Suprapubic skin (tissue), 4 donors: ENCODE results near the gene ERBB4.

Experiments used
- CTCF ChIP-seq, 2 donors: fragments of 200-600 bp in 1 of 2; fragments of 450-650 bp in 1 of 2; sonication (generic) in 1 of 2; IDR thresholded peaks; one replicate each; pipeline ENCODE4 v1.5.1; 2016 to 2019; ENCODE audit warnings: antibody characterized with exemption in 2 of 2, mild to moderate bottlenecking in 1 of 2, moderate library complexity in 1 of 2
- EP300 ChIP-seq: sonication (generic); formaldehyde crosslinking; IDR thresholded peaks from one replicate; pipeline ENCODE4 v1.6.1; 2017; ENCODE audit warnings: antibody characterized with exemption
- POLR2A ChIP-seq, 2 donors: fragments of 450-650 bp; IDR thresholded peaks; one replicate each; pipeline ENCODE4 v1.6.1; 2017; ENCODE audit warnings: antibody characterized with exemption in 2 of 2, mild to moderate bottlenecking in 2 of 2, moderate library complexity in 2 of 2
- POLR2AphosphoS5 ChIP-seq, 3 donors: sonication (generic); formaldehyde crosslinking; IDR thresholded peaks; one replicate each; pipeline ENCODE4 v1.6.1; 2017; ENCODE audit warnings: antibody characterized with exemption in 3 of 3

- TF ChIP-seq CTCF (IDR thresholded peaks at IDR 0.05) (no peak), POLR2AphosphoS5 (IDR thresholded peaks at IDR 0.05) (no peak), EP300 (no peak), POLR2A (IDR thresholded peaks at IDR 0.05) (no peak)
These were observed 1024.6 kb downstream of the ERBB4 start for GRCh38 chr2:211514049-211514448.
